ENCODE data around the gene PACC1.

The PACC1 gene

GRCh38 chr1:212437179-212437798 lies 22.6 kb upstream of the PACC1 start:
- no peak for DNase-seq
- Histone ChIP-seq H3K4me1 (ENCODE audit: control extremely low read depth in 1 of 4, control insufficient read depth in 4 of 4, insufficient read depth in 4 of 4, low read length in 3 of 4) (peaks cover 4 to 19% (median 13%) of the 10 kb centered on the region in 4 experiments), H3K4me3 (ENCODE audit: control insufficient read depth in 1 of 7, extremely low read depth in 1 of 7, insufficient read depth in 4 of 7, low read depth in 2 of 7, low read length in 6 of 7) (no peak overlapping the region), H3K36me3 (ENCODE audit: control insufficient read depth in 4 of 4, insufficient read depth in 4 of 4, low read length in 3 of 4) (peaks cover 0 to under 1% (median 0%) of the 10 kb centered on the region in 4 experiments), H3K9me3 (ENCODE audit: control extremely low read depth in 1 of 5, control insufficient read depth in 4 of 5, insufficient read depth in 2 of 5, low read depth in 1 of 5, low read length in 4 of 5) (no peaks in the 10 kb centered on the region), H3K27me3 (replicated peaks in 2 of 5; ENCODE audit: control insufficient read depth in 4 of 5, insufficient read depth in 5 of 5, low read length in 4 of 5) (no peaks in the 10 kb centered on the region), H3K27ac (ENCODE audit: insufficient read depth in 1 of 2, low read depth in 1 of 2, low read length in 2 of 2, poor library complexity in 1 of 2, severe bottlenecking in 2 of 2) (no peak overlapping the region)
- POLR2A ChIA-PET: no interaction called here
- WGBS (ENCODE audit: insufficient coverage): 94% methylated on average over 4 of the region's 4 CpGs
- CTCF ChIA-PET: interaction anchor here (0.6 to 1.4 kb wide), 2 partner anchors 19 to 20 kb away, joined by 3 to 4 read pairs; no protein-coding TSS in a partner anchor

- Histone ChIP-seq H3K36me3 (ENCODE audit: control insufficient read depth in 4 of 4, insufficient read depth in 4 of 4, low read length in 3 of 4) (no peaks in the 10 kb centered on the region), H3K27me3 (replicated peaks in 2 of 5; ENCODE audit: control insufficient read depth in 4 of 5, insufficient read depth in 5 of 5, low read length in 4 of 5) (no peaks in the 10 kb centered on the region), H3K4me1 (ENCODE audit: control extremely low read depth in 1 of 4, control insufficient read depth in 4 of 4, insufficient read depth in 4 of 4, low read length in 3 of 4) (peaks cover 5 to 26% (median 18%) of the 10 kb centered on the region in 4 experiments), H3K9me3 (ENCODE audit: control extremely low read depth in 1 of 5, control insufficient read depth in 4 of 5, insufficient read depth in 2 of 5, low read depth in 1 of 5, low read length in 4 of 5) (no peaks in the 10 kb centered on the region), H3K27ac (ENCODE audit: insufficient read depth in 1 of 2, low read depth in 1 of 2, low read length in 2 of 2, poor library complexity in 1 of 2, severe bottlenecking in 2 of 2) (no peak overlapping the region), H3K4me3 (ENCODE audit: control insufficient read depth in 1 of 7, extremely low read depth in 1 of 7, insufficient read depth in 4 of 7, low read depth in 2 of 7, low read length in 6 of 7) (no peak overlapping the region)
- WGBS (ENCODE audit: insufficient coverage): 94% methylated on average over 3 of the region's 4 CpGs
- DNase-seq: no peak
- ChIA-PET CTCF (no interaction called here), POLR2A (no interaction called here)
These were observed 20.3 kb upstream of the PACC1 start for GRCh38 chr1:212434992-212435391.

- Histone ChIP-seq H3K9me3 (ENCODE audit: control extremely low read depth in 1 of 5, control insufficient read depth in 4 of 5, insufficient read depth in 2 of 5, low read depth in 1 of 5, low read length in 4 of 5) (no peaks in the 10 kb centered on the region), H3K27ac (ENCODE audit: insufficient read depth in 1 of 2, low read depth in 1 of 2, low read length in 2 of 2, poor library complexity in 1 of 2, severe bottlenecking in 2 of 2) (peak overlapping the region in 1 of 2 experiments; percentile 54), H3K27me3 (replicated peaks in 2 of 5; ENCODE audit: control insufficient read depth in 4 of 5, insufficient read depth in 5 of 5, low read length in 4 of 5) (no peaks in the 10 kb centered on the region), H3K4me3 (ENCODE audit: control insufficient read depth in 1 of 7, extremely low read depth in 1 of 7, insufficient read depth in 4 of 7, low read depth in 2 of 7, low read length in 6 of 7) (peak overlapping the region; percentile 61 to 87 (median 77)), H3K36me3 (ENCODE audit: control insufficient read depth in 4 of 4, insufficient read depth in 4 of 4, low read length in 3 of 4) (no peaks in the 10 kb centered on the region), H3K4me1 (ENCODE audit: control extremely low read depth in 1 of 4, control insufficient read depth in 4 of 4, insufficient read depth in 4 of 4, low read length in 3 of 4) (peaks cover 4 to 26% (median 17%) of the 10 kb centered on the region in 4 experiments)
- CTCF ChIA-PET: interaction anchor here (1.0 to 1.7 kb wide), 2 partner anchors 22 to 45 kb away, joined by 3 to 4 read pairs; no protein-coding TSS in a partner anchor
- no peak for DNase-seq
- WGBS (ENCODE audit: insufficient coverage): 95% methylated on average over 7 of the region's 17 CpGs
- POLR2A ChIA-PET: no interaction called here
These were observed 19.1 kb upstream of the PACC1 start for GRCh38 chr1:212433577-212434462.

GRCh38 chr1:212432661-212433576 lies 18.2 kb upstream of the PACC1 start, which contains the start of gene NENF:
TSS of gene NENF (plus strand) at chr1:212432920. CDS start at chr1:212432944, 24 bp downstream.
- Histone ChIP-seq H3K4me3 (ENCODE audit: control insufficient read depth in 1 of 7, extremely low read depth in 1 of 7, insufficient read depth in 4 of 7, low read depth in 2 of 7, low read length in 6 of 7) (peak within 1 kb of the TSS; percentile 61 to 87 (median 77)), H3K27me3 (replicated peaks in 2 of 5; ENCODE audit: control insufficient read depth in 4 of 5, insufficient read depth in 5 of 5, low read length in 4 of 5) (no peaks in the 10 kb centered on the region), H3K9me3 (ENCODE audit: control extremely low read depth in 1 of 5, control insufficient read depth in 4 of 5, insufficient read depth in 2 of 5, low read depth in 1 of 5, low read length in 4 of 5) (no peaks in the 10 kb centered on the region), H3K36me3 (ENCODE audit: control insufficient read depth in 4 of 4, insufficient read depth in 4 of 4, low read length in 3 of 4) (no peaks in the 10 kb centered on the region), H3K27ac (ENCODE audit: insufficient read depth in 1 of 2, low read depth in 1 of 2, low read length in 2 of 2, poor library complexity in 1 of 2, severe bottlenecking in 2 of 2) (peak within 1 kb of the TSS in 1 of 2 experiments; percentile 67), H3K4me1 (ENCODE audit: control extremely low read depth in 1 of 4, control insufficient read depth in 4 of 4, insufficient read depth in 4 of 4, low read length in 3 of 4) (peaks cover 3 to 26% (median 16%) of the 10 kb centered on the region in 4 experiments)
- ChIA-PET CTCF (interaction anchor here (1.0 to 1.7 kb wide), 2 partner anchors 23 to 44 kb away, joined by 3 to 4 read pairs; no protein-coding TSS in a partner anchor), POLR2A (no interaction called here)
- peak; percentile 72 to 85 (median 78) for DNase-seq
- WGBS (ENCODE audit: insufficient coverage): under 1% methylated on average over 74 of the region's 86 CpGs

GRCh38 chr1:212432272-212432660 lies 17.6 kb upstream of the PACC1 start:
- Histone ChIP-seq H3K4me1 (ENCODE audit: control extremely low read depth in 1 of 4, control insufficient read depth in 4 of 4, insufficient read depth in 4 of 4, low read length in 3 of 4) (peaks cover 3 to 26% (median 16%) of the 10 kb centered on the region in 4 experiments), H3K4me3 (ENCODE audit: control insufficient read depth in 1 of 7, extremely low read depth in 1 of 7, insufficient read depth in 4 of 7, low read depth in 2 of 7, low read length in 6 of 7) (peak overlapping the region in 6 of 7 experiments; percentile 61 to 87 (median 78)), H3K9me3 (ENCODE audit: control extremely low read depth in 1 of 5, control insufficient read depth in 4 of 5, insufficient read depth in 2 of 5, low read depth in 1 of 5, low read length in 4 of 5) (no peaks in the 10 kb centered on the region), H3K36me3 (ENCODE audit: control insufficient read depth in 4 of 4, insufficient read depth in 4 of 4, low read length in 3 of 4) (no peaks in the 10 kb centered on the region), H3K27me3 (replicated peaks in 2 of 5; ENCODE audit: control insufficient read depth in 4 of 5, insufficient read depth in 5 of 5, low read length in 4 of 5) (no peaks in the 10 kb centered on the region), H3K27ac (ENCODE audit: insufficient read depth in 1 of 2, low read depth in 1 of 2, low read length in 2 of 2, poor library complexity in 1 of 2, severe bottlenecking in 2 of 2) (peak overlapping the region in 1 of 2 experiments; percentile 67)
- ChIA-PET POLR2A (no interaction called here), CTCF (interaction anchor here (1.7 kb wide), 1 partner anchor 23 kb away, joined by 4 read pairs; no protein-coding TSS in a partner anchor)
- WGBS (ENCODE audit: insufficient coverage): no CpG with 5 or more reads among the region's 5 CpGs
- no peak for DNase-seq

GRCh38 chr1:212431644-212432043 lies 17.0 kb upstream of the PACC1 start:
- no peaks in the 10 kb centered on the region for H3K9me3 ChIP-seq (ENCODE audit: control extremely low read depth in 1 of 5, control insufficient read depth in 4 of 5, insufficient read depth in 2 of 5, low read depth in 1 of 5, low read length in 4 of 5)
- WGBS (ENCODE audit: insufficient coverage): 100% methylated on average over 3 of the region's 9 CpGs
- no peak overlapping the region for H3K4me3 ChIP-seq (ENCODE audit: control insufficient read depth in 1 of 7, extremely low read depth in 1 of 7, insufficient read depth in 4 of 7, low read depth in 2 of 7, low read length in 6 of 7)
- no peaks in the 10 kb centered on the region for H3K36me3 ChIP-seq (ENCODE audit: control insufficient read depth in 4 of 4, insufficient read depth in 4 of 4, low read length in 3 of 4)
- H3K27me3 ChIP-seq (replicated peaks in 2 of 5; ENCODE audit: control insufficient read depth in 4 of 5, insufficient read depth in 5 of 5, low read length in 4 of 5): no peaks in the 10 kb centered on the region
- peaks cover 3 to 26% (median 16%) of the 10 kb centered on the region in 4 experiments for H3K4me1 ChIP-seq (ENCODE audit: control extremely low read depth in 1 of 4, control insufficient read depth in 4 of 4, insufficient read depth in 4 of 4, low read length in 3 of 4)
- CTCF ChIA-PET: interaction anchor here (1.5 to 1.7 kb wide), 2 partner anchors 11 to 24 kb away, joined by 4 to 5 read pairs; no protein-coding TSS in a partner anchor
- no peak for DNase-seq
- no peak overlapping the region for H3K27ac ChIP-seq (ENCODE audit: insufficient read depth in 1 of 2, low read depth in 1 of 2, low read length in 2 of 2, poor library complexity in 1 of 2, severe bottlenecking in 2 of 2)
- POLR2A ChIA-PET: no interaction called here
